GM08714 (cell line): Measurements from ENCODE around the gene HSD17B12.

Source experiments
- H3K4me3 ChIP-seq: fragments of 200-500 bp; sonication (Bioruptor generic); 2 replicates; pipeline ENCODE4 v1.5.1; 2014; ENCODE audit warnings: mild to moderate bottlenecking, low read length, inconsistent platforms
- ZNF274 ChIP-seq: IDR thresholded peaks from 2 replicates; pipeline ENCODE4 v1.6.1; 2012; ENCODE audit warnings: mild to moderate bottlenecking, low read depth, low read length

HSD17B12 gene

DNA sequence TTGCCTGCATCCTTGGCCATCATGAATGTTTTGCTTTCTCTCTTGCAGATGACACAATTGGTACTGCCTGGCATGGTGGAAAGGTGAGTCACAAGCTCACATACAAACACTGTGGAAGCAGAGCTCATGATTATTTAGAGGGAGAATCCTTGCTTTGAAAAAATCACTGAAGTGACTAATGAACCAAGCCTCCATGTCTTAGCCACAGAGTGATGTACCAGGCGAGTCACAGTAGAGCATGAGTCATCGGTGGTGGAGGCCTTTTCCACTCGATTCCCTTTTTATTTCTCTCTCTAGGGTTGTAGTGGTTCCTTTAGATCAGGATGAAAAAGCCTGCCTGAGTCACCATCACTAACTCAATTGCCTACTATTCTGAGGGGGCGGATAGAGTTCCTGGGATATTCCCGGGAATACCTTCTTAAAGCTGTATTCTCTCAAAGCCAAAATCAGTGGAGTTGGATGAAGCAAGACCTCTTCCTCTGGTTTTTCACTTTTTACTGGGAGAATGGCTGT is 150.4 kb downstream of the HSD17B12 start:
- TF ChIP-seq ZNF274 = no peak
- no peak overlapping the region for H3K4me3 ChIP-seq

DNA sequence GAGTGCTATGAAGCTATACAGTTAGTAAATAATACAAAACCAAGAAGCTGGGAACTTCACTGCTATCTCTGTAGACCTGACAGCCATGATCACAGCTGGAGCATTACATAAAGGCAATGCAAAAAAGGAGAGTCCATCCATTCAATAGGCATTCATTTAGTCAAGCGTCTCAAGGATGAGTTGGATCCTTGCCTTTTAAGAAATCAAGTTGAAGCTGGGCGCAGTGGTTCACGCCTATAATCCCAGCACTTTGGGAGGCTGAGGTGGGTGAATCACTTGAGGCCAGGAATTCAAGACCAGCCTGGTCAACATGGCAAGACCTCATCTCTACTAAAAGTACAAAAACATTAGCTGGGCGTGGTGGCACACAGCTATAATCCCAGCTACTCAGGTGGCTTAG is 152.0 kb downstream of the HSD17B12 start:
- no peak overlapping the region for H3K4me3 ChIP-seq
- no peak for TF ChIP-seq ZNF274

DNA sequence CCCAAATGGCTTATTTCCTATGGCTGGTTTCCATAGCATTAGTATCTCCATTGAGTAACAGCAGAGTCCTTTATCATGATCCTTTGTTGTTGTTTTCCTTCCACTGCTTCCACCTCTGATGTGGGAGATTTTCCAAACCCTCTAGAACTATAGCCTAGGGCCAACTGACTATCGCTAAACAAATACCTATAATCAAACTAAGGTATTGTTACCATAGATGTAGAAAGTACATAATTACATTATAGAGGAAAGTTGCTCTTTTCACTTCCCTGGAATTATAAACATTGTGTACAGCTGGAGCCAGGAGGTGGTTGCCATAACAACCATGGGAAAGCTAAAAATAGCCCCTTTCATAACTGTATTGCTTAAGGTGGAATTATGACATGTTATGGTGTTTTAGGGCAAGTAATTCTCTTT is 153.1 kb downstream of the HSD17B12 start:
- no peak overlapping the region for H3K4me3 ChIP-seq
- no peak for TF ChIP-seq ZNF274

DNA sequence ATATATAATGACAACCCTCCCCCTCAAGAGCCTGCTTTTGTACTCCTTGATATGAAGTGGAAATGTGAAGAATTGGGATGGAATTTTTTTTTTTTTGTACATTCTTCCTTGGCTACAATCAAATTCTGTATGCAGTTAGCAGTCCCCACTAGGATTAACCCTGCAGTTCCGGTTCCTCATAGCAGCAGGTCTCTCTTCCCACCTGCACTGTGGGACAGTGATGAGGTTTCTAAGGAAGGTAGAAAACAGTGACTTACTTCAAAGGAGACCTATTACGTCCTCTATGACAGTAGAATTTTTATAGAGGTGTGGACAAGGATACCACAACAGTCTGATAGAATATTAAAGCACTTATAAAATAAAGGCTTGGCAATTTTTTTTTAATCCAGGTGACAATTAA is 153.7 kb downstream of the HSD17B12 start:
- no peak overlapping the region for H3K4me3 ChIP-seq
- TF ChIP-seq ZNF274 = no peak

DNA sequence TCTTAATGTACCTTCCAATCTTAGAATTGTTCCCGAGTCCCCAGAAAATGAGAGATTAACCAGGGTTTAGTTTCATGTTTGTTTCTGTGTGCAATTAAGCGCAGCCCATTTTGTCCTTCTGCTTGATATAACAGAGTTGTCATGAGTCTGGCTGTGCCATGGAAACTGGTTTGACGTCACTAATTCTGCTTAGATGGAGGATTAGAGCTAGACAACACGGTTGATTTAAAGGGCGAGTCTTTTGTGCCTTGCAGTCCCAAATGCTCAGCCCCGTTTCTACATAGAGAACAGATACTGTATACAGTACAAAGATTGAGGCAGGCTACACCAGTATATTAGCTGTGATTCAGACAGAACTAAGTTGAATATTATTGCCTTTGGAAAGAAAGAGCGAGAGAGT is 154.6 kb downstream of the HSD17B12 start:
- TF ChIP-seq ZNF274 = no peak

DNA sequence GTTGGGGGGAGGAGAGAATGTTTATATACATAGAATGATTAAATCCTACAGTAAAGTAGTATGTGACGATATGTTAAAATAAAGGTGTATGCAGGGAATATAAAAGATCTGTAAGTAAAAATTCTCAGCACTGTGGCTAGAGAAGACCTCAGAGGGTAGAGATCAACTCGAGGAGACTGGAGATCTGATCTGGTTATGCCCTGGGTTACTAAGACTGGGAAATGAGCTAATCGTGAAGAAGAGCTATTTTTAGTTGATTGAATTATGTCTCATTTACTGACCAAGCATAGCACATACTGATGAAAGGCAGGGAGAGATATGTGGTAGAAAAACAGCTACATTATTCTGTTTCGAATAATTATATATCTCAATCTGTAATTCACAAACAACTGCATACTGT is 157.3 kb downstream of the HSD17B12 start:
- no peak for TF ChIP-seq ZNF274
- H3K4me3 ChIP-seq = no peak overlapping the region

More for the DNA sequence above, 154.6 kb downstream of the HSD17B12 start:
- no peak overlapping the region for H3K4me3 ChIP-seq

DNA sequence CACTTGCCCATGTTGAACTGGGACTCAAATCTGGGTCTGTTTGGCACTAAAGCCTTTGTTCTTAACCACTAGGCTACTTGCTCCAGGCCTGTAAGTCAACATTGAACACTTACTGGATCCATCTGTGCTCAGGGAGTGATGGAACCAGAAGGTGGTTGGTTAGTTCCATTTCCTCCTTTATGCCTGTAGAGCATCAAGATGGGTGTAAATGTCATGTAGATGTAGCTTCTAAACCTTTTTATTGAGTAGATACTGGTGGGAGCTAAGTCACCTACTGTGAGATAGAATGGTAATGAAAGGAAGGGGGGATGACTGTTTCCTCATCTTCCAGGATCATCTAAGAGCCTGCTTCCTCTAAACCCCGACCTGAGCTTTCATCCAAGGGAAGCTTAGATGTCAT is 161.5 kb downstream of the HSD17B12 start:
- no peak for TF ChIP-seq ZNF274

DNA sequence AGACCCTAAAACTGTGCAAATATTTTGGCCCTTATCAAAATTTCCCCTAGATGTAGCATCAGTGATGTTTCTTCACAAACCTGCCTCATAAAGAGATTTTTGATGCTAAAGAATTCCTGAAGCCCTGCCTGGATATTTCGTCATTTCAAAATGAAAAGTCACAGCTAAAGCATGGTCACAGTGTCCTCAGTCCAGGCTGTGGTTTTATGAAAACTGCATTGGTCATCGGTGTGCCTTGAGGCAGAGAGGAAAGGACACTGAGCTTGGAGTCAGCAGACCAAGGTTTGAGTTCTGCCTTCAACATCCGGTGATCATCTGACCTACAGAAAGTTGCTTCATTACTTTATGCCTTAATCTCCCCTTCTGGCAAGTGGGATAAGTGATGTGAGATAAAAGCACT is 165.3 kb downstream of the HSD17B12 start:
- H3K4me3 ChIP-seq = no peak overlapping the region
- no peak for TF ChIP-seq ZNF274

More for the DNA sequence above, 161.5 kb downstream of the HSD17B12 start:
- no peak overlapping the region for H3K4me3 ChIP-seq

DNA sequence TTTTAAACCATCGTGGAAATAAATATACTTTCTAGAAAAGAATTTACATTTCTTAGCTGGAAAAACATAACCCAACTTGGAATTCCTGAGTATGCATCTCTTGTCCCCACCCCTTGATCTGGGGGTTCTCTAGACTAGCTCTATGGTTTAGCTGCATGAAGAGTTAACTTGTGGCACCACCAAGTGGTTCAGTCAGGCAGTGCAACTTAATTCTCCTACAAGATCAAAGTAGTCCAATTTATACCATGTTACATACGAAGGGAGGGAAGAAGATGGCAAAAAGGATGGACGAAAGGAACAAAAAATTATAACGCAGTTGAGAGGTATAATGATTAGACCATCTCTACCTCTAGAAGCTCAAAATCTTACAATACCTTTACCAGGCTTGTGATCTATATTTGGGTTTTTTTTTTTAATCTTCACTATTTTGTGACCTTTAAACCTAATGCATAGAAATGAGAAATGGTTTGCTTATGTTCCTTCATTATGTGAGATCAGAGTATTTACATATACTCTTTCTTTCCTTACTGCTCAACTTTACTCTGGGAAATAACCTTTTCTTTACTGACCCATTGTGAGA is 171.6 kb downstream of the HSD17B12 start:
- no peak for TF ChIP-seq ZNF274

DNA sequence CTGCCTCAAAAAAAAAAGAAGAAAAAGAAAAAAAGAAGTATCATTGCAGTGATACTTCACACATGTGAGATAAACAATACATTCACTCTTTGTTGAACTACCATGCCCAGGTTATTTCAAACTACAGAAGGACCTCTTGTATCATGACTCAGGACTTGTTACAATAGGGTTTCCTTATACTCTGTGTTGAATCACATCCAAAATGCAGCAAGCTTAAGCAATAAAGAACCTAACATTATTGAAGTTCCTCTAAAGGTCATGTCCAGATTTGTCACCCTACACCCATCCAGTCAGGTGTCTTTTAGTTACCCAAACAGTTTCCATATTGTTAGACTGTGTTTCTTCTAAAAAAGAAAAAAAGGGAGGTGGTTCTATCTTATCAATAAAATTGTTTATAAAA is 173.2 kb downstream of the HSD17B12 start:
- TF ChIP-seq ZNF274 = no peak
- no peak overlapping the region for H3K4me3 ChIP-seq

More for the DNA sequence above, 171.6 kb downstream of the HSD17B12 start:
- H3K4me3 ChIP-seq = no peak overlapping the region

DNA sequence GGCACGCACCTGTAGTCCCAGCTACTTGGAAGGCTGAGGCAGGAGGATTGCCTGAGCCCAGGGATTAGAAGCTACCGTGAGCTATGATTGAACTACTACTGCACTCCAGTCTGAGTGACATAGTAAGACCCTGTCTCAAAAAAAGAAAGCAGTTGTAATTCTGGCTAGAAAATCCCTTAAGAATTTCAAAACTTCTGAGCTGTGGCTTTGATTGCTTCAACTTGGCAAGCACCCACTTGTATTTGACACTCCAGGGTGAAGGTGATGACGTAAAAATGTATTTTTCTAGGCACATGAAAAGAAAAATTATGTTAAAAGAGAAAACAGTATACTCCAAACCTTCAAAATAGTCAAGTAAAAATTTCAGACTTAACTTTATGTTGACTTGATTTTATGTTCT is 176.5 kb downstream of the HSD17B12 start:
- no peak overlapping the region for H3K4me3 ChIP-seq
- TF ChIP-seq ZNF274 = no peak

DNA sequence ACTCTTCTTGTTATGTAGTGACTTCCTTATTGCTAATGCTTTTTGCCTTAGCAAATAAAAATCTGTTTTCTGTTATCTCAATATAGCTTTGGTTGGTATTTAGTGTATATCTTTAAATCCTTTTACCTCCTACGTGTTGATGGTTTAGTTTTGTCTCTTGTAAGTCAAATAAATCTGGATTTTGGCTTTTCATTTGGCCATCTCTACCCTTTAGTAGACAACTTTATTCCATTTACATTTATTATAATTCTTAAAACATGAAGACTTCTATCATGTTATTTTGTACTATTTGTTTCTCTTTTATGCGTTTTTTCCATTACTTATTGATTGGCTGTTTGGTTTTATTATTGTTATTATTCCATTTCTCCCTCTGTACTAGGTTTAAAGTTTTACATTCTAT is 180.6 kb downstream of the HSD17B12 start:
- TF ChIP-seq ZNF274 = no peak
- H3K4me3 ChIP-seq = no peak overlapping the region

DNA sequence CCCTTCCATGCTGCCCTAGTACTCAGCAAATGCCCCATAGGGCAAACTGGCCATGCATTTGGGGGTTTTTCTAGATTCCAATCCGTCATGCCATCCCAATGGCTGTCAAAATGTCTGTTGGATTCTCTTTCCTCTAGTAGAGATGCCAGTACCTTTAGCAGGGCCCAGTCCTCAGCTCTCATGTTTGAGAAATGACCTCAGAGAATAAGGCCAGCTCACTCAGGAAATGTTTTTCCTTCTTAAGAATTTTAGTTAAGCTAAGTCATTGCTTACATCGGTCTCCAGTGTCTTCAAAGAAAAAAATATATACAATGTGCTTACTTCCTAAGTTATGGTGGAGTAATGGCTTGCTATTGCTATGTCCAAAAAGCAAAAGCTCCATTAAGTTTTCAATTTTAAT is 186.0 kb downstream of the HSD17B12 start:
- H3K4me3 ChIP-seq = no peak overlapping the region
- no peak for TF ChIP-seq ZNF274

DNA sequence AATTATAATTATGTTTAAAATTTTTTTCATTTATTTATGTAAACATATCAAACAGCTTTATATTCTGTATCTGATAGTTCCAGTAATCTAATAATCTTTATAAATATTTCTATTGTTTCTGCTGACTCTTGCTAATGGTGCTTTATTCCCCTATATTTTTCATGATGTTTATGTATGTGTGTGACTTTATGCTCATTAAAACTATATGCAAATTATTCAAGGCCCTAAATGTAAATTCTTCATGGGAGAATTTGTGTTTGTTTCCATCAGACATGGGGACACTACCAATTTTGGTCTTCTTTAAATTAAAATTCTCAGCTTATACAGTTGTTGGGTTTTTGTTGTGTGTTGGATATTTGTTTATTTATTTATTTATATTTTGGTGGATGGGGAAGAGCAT is 186.4 kb downstream of the HSD17B12 start:
- H3K4me3 ChIP-seq = no peak overlapping the region
- TF ChIP-seq ZNF274 = no peak

DNA sequence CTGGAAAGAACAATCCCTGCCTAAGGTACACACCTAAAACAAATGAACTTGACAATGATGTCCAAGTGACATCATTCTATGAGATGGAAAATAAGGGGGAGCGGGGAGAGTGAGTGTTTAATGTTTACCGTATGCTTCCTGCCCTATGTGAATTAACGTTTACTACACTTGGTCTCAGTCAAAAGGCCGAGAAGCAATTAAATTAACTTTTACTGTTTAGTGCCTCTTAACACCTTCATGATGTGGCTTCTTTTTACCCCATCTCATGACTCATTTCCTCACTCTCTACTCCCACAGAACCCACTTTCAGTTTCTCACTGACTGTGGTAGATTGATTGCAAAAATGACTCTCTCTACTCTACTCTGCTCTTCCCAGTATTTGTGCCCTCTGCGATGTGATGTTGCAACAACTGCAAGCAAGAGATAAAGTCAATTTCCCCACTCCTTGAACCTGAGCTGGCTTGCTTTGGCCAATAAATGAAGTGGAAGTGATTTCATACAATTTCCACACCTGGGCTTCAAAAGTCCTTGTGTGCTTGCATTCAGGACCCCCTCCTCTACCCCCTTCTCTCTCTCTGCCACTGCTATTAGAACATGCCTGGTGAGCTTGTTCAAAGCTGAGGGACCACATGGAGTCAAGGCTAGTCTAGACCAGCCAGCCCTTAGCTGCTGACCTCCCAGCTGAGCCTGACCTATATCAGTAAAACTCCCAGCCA is 188.5 kb downstream of the HSD17B12 start:
- peak overlapping the region; percentile 39; the same call in 1 of the 2 replicates for H3K4me3 ChIP-seq
- TF ChIP-seq ZNF274 = no peak
